Stimulated activated CD8-positive, alpha-beta memory T cell treated with anti-CD3 and anti-CD28 coated beads, Interleukin-4, amount 100 ng/mL, for 4 hours (primary cell): ENCODE results near the gene RAB6D.
"Not testable (repeated sequence)": the region's sequence is repeated elsewhere in the genome, so short reads cannot be mapped to it uniquely, and the experiment has no call there.

Source experiments
- DNase-seq, 2 donors: peaks; one replicate each; pipeline ENCODE4 v3.0.0-alpha.2; 2020; ENCODE audit warnings: low read depth in 2 of 2, low spot score in 1 of 2

Gene RAB6D

DNA sequence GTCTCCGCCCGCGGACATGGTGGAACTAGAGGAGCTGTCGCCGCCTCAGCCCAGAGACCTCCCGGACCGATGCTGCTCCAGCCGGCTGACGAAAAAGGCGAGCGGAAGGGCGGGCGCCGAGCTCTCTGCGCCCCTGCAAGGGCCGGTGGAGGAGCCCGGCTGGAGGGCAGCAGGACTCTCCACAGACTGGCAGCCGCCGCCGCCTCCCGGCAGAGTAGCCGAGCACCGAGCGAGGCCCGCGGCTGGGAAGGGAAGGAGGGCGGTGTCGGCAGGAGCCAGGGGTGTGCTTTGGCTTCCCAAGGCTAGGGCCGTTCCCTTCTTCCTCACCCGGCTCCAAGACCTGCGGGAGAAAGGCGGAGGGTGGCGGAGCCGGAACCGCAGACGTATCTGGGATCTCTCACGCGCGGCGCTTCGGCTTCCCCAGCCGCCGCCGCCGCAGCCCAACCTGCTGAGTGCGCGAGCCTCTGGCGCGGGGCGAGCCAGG is at the start of gene RAB6D:
Gene RAB6D (minus strand): TSS at position 466 of the 484 bp plus-strand sequence. CDS start 448 bp downstream, at position 18.
- DNase-seq = not testable (repeated sequence)

DNA sequence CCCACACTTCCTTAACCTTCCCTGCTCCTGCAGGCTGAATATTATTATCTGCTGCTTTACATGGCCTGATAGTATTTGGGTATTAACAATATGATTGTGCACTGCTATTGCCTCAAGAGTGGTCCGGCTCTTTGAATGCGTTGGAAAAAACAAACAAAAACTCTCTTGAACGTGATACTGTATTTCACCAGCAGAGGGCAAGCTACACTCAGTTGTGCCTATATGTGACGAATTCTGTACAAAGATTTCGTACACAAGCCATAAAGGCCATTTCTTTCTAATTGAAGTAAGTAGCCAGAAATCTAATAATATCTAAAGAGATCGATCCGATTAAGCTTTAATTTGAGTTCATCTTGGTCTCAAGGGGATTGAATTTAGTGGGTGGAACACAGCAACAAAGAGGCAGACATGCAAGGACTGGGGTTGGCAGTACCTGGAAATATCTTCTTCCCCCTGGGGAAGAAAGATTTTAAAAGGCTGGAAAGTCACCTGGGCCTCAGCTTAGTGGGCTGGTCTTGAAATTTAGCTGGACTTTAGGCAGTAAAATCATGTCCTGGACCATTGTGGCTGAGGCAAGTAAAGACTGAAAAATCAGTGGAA is 49.3 kb upstream of the RAB6D start:
- no peak for DNase-seq

GRCh38 chr2:131410173-131410572 is 46.2 kb upstream of the RAB6D start:
- DNase-seq = no peak

- no peak for DNase-seq
Observed at GRCh38 chr2:131408778-131409177, 44.8 kb upstream of the RAB6D start.

DNA sequence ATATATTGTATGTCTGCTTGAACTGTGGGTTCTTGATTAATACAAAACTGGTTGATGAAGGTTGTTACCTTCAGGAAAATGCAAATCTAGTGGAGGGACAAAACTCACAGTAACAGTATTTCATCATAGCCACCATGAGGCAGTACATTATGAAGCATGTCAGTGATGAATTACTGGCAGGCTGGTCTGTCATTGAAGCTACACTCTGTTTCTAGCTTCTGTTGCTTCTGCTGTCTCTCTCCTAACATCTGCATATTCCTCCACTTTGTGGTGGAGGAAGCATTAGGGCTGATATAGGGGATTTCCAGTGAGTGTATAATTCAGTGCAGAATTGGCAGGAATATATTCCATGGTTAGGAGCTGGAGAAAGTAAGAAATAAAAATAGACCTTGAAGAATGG is 44.2 kb upstream of the RAB6D start:
- no peak for DNase-seq

DNA sequence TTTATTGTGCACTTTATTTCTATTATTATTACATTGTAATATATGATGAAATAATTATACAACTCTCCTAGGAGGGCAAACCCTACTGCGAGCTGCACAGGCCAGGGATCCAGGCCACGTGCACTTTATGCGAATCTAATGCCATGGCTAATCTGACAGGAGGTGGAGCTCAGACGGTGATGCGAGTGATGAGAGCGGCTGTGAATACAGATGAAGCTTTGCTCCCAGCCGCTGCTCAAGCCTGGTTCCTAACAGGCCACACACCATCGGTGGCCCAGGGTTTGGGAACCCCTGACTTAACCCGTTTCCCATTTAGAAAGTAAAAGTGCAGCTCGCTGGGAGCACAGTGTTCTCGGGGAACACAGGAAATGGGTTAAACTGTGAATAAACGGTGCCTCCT is 40.8 kb upstream of the RAB6D start:
- DNase-seq = no peak

DNA sequence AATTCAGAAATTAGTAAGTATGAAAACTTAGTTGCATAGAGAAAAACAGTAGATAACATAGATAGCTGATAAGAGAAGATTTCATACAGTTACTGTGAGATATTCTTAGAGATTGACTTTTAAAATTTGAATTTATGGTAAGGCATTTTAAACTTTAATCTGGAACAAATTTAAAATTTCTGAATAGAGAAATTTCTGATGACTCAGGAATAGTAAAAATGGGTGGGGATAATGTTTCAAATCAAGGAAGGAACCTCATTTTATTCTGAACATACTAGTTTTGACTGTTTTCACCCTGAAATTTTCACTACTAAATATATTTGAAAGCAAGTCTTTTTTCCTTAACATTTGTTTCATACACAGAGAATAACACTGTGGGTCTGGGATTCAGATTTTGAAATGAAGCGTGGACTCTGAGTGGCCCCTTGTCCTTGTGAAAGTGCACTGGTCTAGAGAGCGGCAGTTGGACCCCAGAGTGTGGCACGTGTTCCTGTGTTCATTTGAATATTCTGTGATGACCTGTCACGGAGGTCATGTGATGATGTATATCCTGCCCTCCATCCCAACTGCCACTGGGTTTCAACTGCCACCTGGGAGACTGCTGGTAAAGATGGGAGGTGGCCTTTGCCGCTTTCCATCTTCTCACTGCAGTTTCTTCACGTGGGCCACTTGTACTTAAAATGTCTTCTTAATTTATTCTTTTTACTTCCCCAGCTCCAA is 38.5 kb upstream of the RAB6D start:
- DNase-seq = no peak

- DNase-seq = no peak
Observed at GRCh38 chr2:131400849-131401248, 36.9 kb upstream of the RAB6D start.

- not testable (repeated sequence) for DNase-seq
Observed at GRCh38 chr2:131400441-131400840, 36.5 kb upstream of the RAB6D start.

GRCh38 chr2:131396209-131396608 is 32.2 kb upstream of the RAB6D start:
- DNase-seq = not testable (repeated sequence)

DNA sequence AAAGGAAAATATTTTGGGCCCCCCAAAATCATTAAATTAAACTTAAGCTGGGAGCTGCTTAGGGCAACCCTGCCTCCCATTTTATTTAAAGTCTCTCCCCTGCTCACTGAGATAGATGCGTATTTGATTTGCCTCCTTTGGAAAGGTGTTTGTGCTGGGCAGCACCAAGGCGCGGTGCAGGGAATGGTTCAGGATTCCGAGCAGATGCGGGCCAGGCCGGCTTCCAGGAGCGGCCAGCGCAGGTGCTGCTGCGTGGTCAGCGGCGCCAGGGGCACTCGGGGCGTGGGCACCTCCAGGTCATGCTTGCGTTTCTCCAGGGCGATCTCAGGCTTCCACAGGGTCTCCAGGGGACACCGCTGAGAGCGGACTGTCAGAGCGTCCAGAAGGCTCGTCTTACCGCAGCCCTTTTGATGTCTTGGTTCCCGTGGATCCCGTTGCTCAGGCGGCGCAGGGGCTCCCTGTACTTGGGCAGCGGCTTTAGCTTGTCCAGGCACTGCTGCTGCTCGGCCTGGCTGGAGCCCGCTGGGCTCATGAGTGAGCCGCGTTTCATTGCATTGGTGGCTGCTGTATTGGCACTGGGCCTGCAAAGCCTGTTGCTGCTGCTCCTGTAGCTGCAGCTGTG is 31.2 kb upstream of the RAB6D start:
- DNase-seq = not testable (repeated sequence)

DNA sequence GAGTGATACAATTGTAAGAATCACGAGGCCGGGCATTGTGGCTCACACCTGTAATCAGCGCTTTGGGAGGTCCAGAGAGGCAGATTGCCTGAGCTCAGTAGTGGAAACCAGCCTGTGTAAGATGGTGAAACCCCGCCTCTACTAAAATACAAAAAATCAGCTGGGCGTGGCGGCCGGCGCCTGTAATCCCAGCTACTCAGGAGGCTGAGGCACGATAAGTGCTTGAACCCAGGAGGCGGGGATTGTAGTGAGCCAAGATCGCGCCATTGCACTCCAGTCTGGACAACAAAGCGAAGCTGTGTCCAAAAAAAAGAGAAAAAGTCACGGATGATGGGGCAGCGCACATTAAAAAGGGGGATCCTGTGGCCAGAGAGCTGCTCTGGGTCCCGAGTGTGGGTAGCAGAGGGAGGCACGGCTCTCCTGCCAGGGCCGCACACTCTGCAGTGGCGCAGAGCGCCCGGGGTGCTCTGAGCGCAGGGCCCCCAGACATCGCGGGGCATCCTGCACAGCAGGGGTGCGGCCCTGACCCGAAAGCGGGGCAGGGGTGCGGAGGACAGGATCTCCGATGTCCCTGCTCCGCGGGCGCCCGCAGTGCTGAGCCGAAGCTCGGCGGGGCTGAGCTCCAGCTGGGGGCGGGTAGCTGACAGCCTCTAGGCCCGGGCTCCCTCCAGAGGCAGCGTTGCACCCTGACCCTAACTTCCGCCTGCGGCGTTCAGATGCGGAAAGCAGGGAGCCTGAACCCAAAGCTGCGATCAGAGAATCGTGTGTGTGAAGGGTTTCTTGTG is 30.4 kb upstream of the RAB6D start:
- no peak for DNase-seq

GRCh38 chr2:131391953-131392352 is 28.0 kb upstream of the RAB6D start:
- not testable (repeated sequence) for DNase-seq

- DNase-seq = not testable (repeated sequence)
Observed at GRCh38 chr2:131391471-131391870, 27.5 kb upstream of the RAB6D start.

GRCh38 chr2:131390495-131391130 is 26.6 kb upstream of the RAB6D start:
- not testable (repeated sequence) for DNase-seq

DNA sequence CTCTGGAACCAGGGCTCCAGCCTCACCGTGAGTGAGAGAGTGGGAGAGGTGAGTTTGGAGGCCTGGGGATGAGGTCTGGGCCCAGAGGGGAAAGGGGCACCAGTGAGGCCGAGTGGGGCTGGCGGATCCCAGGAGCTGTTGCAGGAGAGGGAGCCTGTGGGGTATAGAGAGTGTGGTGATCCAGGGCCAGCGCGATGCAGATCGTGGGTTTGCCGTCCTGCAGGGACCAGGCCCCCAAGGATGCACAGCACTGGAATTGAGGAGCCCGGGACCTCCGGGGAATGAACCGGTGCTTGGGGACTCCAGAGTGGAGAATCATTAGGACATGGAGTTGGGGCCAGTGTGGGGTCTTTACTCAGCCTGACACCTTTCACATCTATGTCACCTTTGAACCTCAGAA is 25.7 kb upstream of the RAB6D start:
- no peak for DNase-seq

- not testable (repeated sequence) for DNase-seq
Observed at GRCh38 chr2:131388834-131389233, 24.9 kb upstream of the RAB6D start.

DNA sequence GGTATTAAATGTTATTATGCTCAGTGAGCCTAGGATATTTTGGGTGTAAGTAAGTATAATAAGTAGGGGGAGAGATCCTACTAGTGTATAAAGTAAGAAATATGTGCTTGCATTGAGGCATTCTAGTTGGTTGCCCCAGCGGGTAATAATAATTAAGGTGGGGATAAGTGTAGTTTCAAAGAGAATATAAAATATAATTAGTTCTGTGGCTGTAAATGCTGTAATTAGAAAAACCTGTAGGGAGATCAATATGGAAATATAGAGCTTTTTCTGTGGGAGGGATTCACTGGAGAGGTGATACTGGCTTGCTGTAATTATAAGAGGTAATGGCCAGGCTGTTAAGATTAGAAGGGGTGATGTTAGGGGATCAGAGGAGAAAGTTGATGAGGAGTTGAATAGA is 9.1 kb upstream of the RAB6D start:
- DNase-seq = not testable (repeated sequence)

- no peak for DNase-seq
Observed at GRCh38 chr2:131369954-131370353, 6.0 kb upstream of the RAB6D start.

GRCh38 chr2:131368493-131369066 is 4.6 kb upstream of the RAB6D start:
- DNase-seq = not testable (repeated sequence)

DNA sequence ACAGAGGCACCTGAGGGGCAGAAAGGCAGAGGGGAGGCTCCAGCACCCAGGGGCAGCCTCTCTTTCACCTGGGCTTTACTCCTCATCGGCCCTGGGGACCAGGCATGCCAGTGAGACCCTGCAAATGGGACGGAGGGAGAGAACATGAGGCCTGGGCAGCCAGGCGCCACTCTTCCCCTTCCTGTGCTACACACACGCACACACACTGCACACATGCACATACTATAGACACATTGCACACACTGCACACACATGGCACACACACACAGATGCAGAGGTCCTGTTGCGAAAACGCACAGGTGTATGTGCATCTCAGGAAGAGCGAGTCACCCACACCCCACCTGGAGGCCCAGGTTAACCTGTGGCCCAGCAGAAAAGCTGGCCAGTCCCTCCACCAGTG is 3.4 kb upstream of the RAB6D start:
- DNase-seq = no peak
